WTC11 (cell line): ENCODE data around the gene MS4A2. TPM values are rescaled to one million over a fixed set of nuclear protein-coding genes. Genes with fewer than 3 reads are reported as not detected.
"Not testable (repeated sequence)": the region's sequence is repeated elsewhere in the genome, so short reads cannot be mapped to it uniquely, and the experiment has no call there.

Experiments
- ATAC-seq: fragments of 200-7000 bp; cut with Tn5 transposase; 2 replicates; pipeline ENCODE4 v1.10.0; 2021; ENCODE audit warnings: mild to moderate bottlenecking, moderate library complexity
- Bru-seq: library from RNA; stranded (reverse); fragments of 400-500 nt; gene quantifications from one replicate; lab custom pipeline; 2021; lab: Mats Ljungman, UMichigan
- CTCF ChIA-PET: fragments of 300-600 bp; sonication (Branson Sonifier 250); formaldehyde crosslinking; loops from one replicate; lab custom pipeline; 2021; ENCODE audit warnings: antibody characterized with exemption; lab: Charles Lee
- POLR2A ChIA-PET: fragments of 350-600 bp; sonication (Branson Sonifier 250); formaldehyde crosslinking; loops from one replicate; lab custom pipeline; 2021; ENCODE audit warnings: antibody characterized with exemption; lab: Charles Lee
- DNase-seq: peaks from one replicate; pipeline ENCODE4 v3.0.0; 2021; ENCODE audit warnings: low spot score
- H3K27ac Mint-ChIP-seq: 2 replicates; pipeline ENCODE4 v1.8.0; 2021; ENCODE audit warnings: mixed read lengths
- H3K27me3 Mint-ChIP-seq: 2 replicates; pipeline ENCODE4 v1.8.0; 2021; ENCODE audit warnings: low read depth, mild to moderate bottlenecking, moderate library complexity, mixed read lengths
- H3K36me3 Mint-ChIP-seq: 2 replicates; pipeline ENCODE4 v1.8.0; 2021; ENCODE audit warnings: mixed read lengths
- H3K4me1 Mint-ChIP-seq: 2 replicates; pipeline ENCODE4 v1.8.0; 2022; ENCODE audit warnings: mixed read lengths
- H3K4me3 Mint-ChIP-seq: 2 replicates; pipeline ENCODE4 v1.8.0; 2021; ENCODE audit warnings: mild to moderate bottlenecking, moderate library complexity, mixed read lengths
- H3K9me3 Mint-ChIP-seq: 2 replicates; pipeline ENCODE4 v1.8.0; 2021; ENCODE audit warnings: mixed read lengths
- CBFB ChIP-seq: sonication (generic); formaldehyde crosslinking; IDR thresholded peaks from 2 replicates; pipeline ENCODE4 v1.8.1; 2022; ENCODE audit warnings: mild to moderate bottlenecking, low read depth, missing genetic modification reagents
- ELF4 ChIP-seq: sonication (generic); formaldehyde crosslinking; IDR thresholded peaks from 2 replicates; pipeline ENCODE4 v1.8.1; 2022; ENCODE audit warnings: low read depth, mild to moderate bottlenecking, moderate library complexity, missing genetic modification reagents
- FOXK1 ChIP-seq: sonication (generic); formaldehyde crosslinking; IDR thresholded peaks from 2 replicates; pipeline ENCODE4 v1.8.0; 2022; ENCODE audit warnings: mild to moderate bottlenecking, moderate library complexity, missing genetic modification reagents
- FOXP1 ChIP-seq: sonication (generic); formaldehyde crosslinking; IDR thresholded peaks from 2 replicates; pipeline ENCODE4 v1.8.0; 2022; ENCODE audit warnings: missing genetic modification reagents, mild to moderate bottlenecking, moderate library complexity, borderline replicate concordance
- MLX ChIP-seq: sonication (generic); formaldehyde crosslinking; IDR thresholded peaks from 2 replicates; pipeline ENCODE4 v1.8.1; 2023; ENCODE audit warnings: mild to moderate bottlenecking, missing genetic modification reagents, moderate library complexity
- MXD4 ChIP-seq: fragments of 250-450 bp; sonication (Bioruptor Pico); IDR thresholded peaks from 2 replicates; pipeline ENCODE4 v1.8.0; 2021; ENCODE audit warnings: mild to moderate bottlenecking, moderate library complexity, borderline replicate concordance
- NFYB ChIP-seq: sonication (generic); formaldehyde crosslinking; conservative IDR thresholded peaks from 2 replicates; pipeline ENCODE4 v1.8.0; 2022; ENCODE audit warnings: low read depth, missing genetic modification reagents
- NR1H2 ChIP-seq: sonication (generic); formaldehyde crosslinking; IDR thresholded peaks from 2 replicates; pipeline ENCODE4 v1.9.0; 2021; ENCODE audit warnings: mild to moderate bottlenecking, moderate library complexity, missing genetic modification reagents
- OVOL2 ChIP-seq: fragments of 250-450 bp; sonication (Bioruptor Pico); IDR thresholded peaks from 2 replicates; pipeline ENCODE4 v1.9.0; 2021; ENCODE audit warnings: mild to moderate bottlenecking, borderline replicate concordance
- SMAD3 ChIP-seq: sonication (generic); formaldehyde crosslinking; IDR thresholded peaks from 2 replicates; pipeline ENCODE4 v1.8.0; 2022; ENCODE audit warnings: missing genetic modification reagents, mild to moderate bottlenecking, borderline replicate concordance
- SOX15 ChIP-seq: fragments of 250-450 bp; sonication (Bioruptor Pico); IDR thresholded peaks from 2 replicates; pipeline ENCODE4 v1.9.0; 2021; ENCODE audit warnings: mild to moderate bottlenecking
- TCF7 ChIP-seq: sonication (generic); formaldehyde crosslinking; IDR thresholded peaks from 2 replicates; pipeline ENCODE4 v1.8.0; 2022; ENCODE audit warnings: mild to moderate bottlenecking, low read depth, missing genetic modification reagents, moderate library complexity
- TEAD4 ChIP-seq: sonication (generic); formaldehyde crosslinking; IDR thresholded peaks from 2 replicates; pipeline ENCODE4 v1.8.0; 2022; ENCODE audit warnings: mild to moderate bottlenecking, missing genetic modification reagents
- ZBTB21 ChIP-seq: sonication (generic); formaldehyde crosslinking; IDR thresholded peaks from 2 replicates; pipeline ENCODE4 v1.8.1; 2023; ENCODE audit warnings: mild to moderate bottlenecking, missing genetic modification reagents, borderline replicate concordance
- ZNF263 ChIP-seq: sonication (generic); formaldehyde crosslinking; IDR thresholded peaks from 2 replicates; pipeline ENCODE4 v1.8.1; 2022; ENCODE audit warnings: low read depth, mild to moderate bottlenecking, moderate library complexity, missing genetic modification reagents
- ZNF317 ChIP-seq: sonication (generic); formaldehyde crosslinking; IDR thresholded peaks from 2 replicates; pipeline ENCODE4 v1.8.1; 2023; ENCODE audit warnings: low read depth, mild to moderate bottlenecking, moderate library complexity, missing genetic modification reagents, borderline replicate concordance
- ZNF671 ChIP-seq: fragments of 250-450 bp; sonication (Bioruptor Pico); IDR thresholded peaks from 2 replicates; pipeline ENCODE4 v1.8.0; 2021; ENCODE audit warnings: mild to moderate bottlenecking
- long read RNA-seq, 3 experiments: library from RNA in 1 of 3; library from capped mRNA in 1 of 3; library from polyadenylated mRNA in 1 of 3; unstranded in 2 of 3; stranded (forward) in 1 of 3; transcript quantifications; one replicate each; pipeline ENCODE4 v2.0.0, GENCODE V29; 2021
- total RNA-seq: library from RNA; stranded (reverse); gene quantifications from 3 replicates; pipeline ENCODE4 v1.2.3, GENCODE V29; 2021
- TF ChIP-seq, protein P1 (sequence below): sonication (generic); formaldehyde crosslinking; IDR thresholded peaks from 2 replicates; pipeline ENCODE4 v1.8.1; 2022; ENCODE audit warnings: missing genetic modification reagents, borderline replicate concordance
- TF ChIP-seq, protein P2 (sequence below): fragments of 250-450 bp; sonication (Bioruptor Pico); IDR thresholded peaks from 2 replicates; pipeline ENCODE4 v1.9.0; 2021; ENCODE audit warnings: mild to moderate bottlenecking, borderline replicate concordance
- TF ChIP-seq, protein P3 (sequence below): sonication (generic); formaldehyde crosslinking; IDR thresholded peaks from 2 replicates; pipeline ENCODE4 v1.8.0; 2022; ENCODE audit warnings: mild to moderate bottlenecking, missing genetic modification reagents
- TF ChIP-seq, protein P4 (sequence below): sonication (generic); formaldehyde crosslinking; IDR thresholded peaks from 2 replicates; pipeline ENCODE4 v1.8.1; 2023; ENCODE audit warnings: mild to moderate bottlenecking, missing genetic modification reagents
- TF ChIP-seq, protein P5 (sequence below): fragments of 250-450 bp; sonication (Bioruptor Pico); IDR thresholded peaks from 2 replicates; pipeline ENCODE4 v2.1.2; 2022; ENCODE audit warnings: mild to moderate bottlenecking, moderate library complexity

Gene MS4A2
- not detected in 3 replicates for total RNA-seq
- not detected for Bru-seq, nascent RNA
- long read RNA-seq, experiment 1: 0 reads
- long read RNA-seq, experiment 2: 0 reads
- long read RNA-seq, experiment 3: 0 reads

DNA sequence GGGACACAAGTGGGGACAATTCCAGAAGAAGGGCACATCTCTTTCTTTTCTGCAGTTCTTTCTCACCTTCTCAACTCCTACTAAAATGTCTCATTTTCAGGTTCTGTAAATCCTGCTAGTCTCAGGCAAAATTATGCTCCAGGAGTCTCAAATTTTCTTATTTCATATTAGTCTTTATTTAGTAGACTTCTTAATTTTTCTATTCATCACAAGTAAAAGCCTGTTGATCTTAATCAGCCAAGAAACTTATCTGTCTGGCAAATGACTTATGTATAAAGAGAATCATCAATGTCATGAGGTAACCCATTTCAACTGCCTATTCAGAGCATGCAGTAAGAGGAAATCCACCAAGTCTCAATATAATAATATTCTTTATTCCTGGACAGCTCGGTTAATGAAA is at the start of gene MS4A2:
Gene MS4A2, plus strand, starts transcription at position 301 of the 400 bp plus-strand sequence. CDS start 102 bp downstream, outside the sequence.
- DNase-seq: no peak
- Mint-ChIP-seq H3K9me3 (no peaks in the 10 kb centered on the region), H3K27ac (no peak within 1 kb of the TSS), H3K36me3 (no peaks in the 10 kb centered on the region), H3K27me3 (no peaks in the 10 kb centered on the region), H3K4me1 (no peaks in the 10 kb centered on the region), H3K4me3 (no peak within 1 kb of the TSS)
- ChIA-PET CTCF (no interaction called here), POLR2A (interaction anchor here (0.5 kb wide), 1 partner anchor 23 kb away, joined by 3 read pairs; no protein-coding TSS in a partner anchor)
- no peak for ATAC-seq
- no peak for TF ChIP-seq SOX15 (CRISPR knock-in tag)
- TF ChIP-seq, protein P1, sequence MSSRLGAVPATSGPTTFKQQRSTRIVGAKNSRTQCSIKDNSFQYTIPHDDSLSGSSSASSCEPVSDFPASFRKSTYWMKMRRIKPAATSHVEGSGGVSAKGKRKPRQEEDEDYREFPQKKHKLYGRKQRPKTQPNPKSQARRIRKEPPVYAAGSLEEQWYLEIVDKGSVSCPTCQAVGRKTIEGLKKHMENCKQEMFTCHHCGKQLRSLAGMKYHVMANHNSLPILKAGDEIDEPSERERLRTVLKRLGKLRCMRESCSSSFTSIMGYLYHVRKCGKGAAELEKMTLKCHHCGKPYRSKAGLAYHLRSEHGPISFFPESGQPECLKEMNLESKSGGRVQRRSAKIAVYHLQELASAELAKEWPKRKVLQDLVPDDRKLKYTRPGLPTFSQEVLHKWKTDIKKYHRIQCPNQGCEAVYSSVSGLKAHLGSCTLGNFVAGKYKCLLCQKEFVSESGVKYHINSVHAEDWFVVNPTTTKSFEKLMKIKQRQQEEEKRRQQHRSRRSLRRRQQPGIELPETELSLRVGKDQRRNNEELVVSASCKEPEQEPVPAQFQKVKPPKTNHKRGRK (CRISPR knock-in tag): no peak

GRCh38 chr11:60040109-60040508 is 48.4 kb upstream of the MS4A2 start, which contains the start of gene OOSP2:
Gene OOSP2 (plus strand): TSS chr11:60040409. CDS start chr11:60040460, 51 bp downstream.
- POLR2A ChIA-PET: no interaction called here
- H3K4me3 Mint-ChIP-seq: no peak within 1 kb of the TSS
- DNase-seq: no peak
- ATAC-seq: no peak
- 0 out of 2 replicates have a peak, but pooled peaks cover 3% of the 10 kb centered on the region for H3K9me3 Mint-ChIP-seq
- no peak for TF ChIP-seq FOXP1 (CRISPR knock-in tag)
- no peak for TF ChIP-seq MLX
- TF ChIP-seq, protein P2, sequence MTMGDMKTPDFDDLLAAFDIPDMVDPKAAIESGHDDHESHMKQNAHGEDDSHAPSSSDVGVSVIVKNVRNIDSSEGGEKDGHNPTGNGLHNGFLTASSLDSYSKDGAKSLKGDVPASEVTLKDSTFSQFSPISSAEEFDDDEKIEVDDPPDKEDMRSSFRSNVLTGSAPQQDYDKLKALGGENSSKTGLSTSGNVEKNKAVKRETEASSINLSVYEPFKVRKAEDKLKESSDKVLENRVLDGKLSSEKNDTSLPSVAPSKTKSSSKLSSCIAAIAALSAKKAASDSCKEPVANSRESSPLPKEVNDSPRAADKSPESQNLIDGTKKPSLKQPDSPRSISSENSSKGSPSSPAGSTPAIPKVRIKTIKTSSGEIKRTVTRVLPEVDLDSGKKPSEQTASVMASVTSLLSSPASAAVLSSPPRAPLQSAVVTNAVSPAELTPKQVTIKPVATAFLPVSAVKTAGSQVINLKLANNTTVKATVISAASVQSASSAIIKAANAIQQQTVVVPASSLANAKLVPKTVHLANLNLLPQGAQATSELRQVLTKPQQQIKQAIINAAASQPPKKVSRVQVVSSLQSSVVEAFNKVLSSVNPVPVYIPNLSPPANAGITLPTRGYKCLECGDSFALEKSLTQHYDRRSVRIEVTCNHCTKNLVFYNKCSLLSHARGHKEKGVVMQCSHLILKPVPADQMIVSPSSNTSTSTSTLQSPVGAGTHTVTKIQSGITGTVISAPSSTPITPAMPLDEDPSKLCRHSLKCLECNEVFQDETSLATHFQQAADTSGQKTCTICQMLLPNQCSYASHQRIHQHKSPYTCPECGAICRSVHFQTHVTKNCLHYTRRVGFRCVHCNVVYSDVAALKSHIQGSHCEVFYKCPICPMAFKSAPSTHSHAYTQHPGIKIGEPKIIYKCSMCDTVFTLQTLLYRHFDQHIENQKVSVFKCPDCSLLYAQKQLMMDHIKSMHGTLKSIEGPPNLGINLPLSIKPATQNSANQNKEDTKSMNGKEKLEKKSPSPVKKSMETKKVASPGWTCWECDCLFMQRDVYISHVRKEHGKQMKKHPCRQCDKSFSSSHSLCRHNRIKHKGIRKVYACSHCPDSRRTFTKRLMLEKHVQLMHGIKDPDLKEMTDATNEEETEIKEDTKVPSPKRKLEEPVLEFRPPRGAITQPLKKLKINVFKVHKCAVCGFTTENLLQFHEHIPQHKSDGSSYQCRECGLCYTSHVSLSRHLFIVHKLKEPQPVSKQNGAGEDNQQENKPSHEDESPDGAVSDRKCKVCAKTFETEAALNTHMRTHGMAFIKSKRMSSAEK (CRISPR knock-in tag): no peak
- no peak for TF ChIP-seq ZNF671 (CRISPR knock-in tag)
- TF ChIP-seq CBFB (CRISPR knock-in tag): no peak
- no peak for TF ChIP-seq FOXK1
- no peak for TF ChIP-seq TCF7
- TF ChIP-seq SMAD3 (CRISPR knock-in tag): no peak
- TF ChIP-seq, protein P3, sequence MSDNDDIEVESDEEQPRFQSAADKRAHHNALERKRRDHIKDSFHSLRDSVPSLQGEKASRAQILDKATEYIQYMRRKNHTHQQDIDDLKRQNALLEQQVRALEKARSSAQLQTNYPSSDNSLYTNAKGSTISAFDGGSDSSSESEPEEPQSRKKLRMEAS (CRISPR knock-in tag): no peak
- TF ChIP-seq MXD4: no peak
- no peak for TF ChIP-seq NR1H2 (CRISPR knock-in tag)
- TF ChIP-seq ZBTB21 (CRISPR knock-in tag): no peak
- TF ChIP-seq, protein P4, sequence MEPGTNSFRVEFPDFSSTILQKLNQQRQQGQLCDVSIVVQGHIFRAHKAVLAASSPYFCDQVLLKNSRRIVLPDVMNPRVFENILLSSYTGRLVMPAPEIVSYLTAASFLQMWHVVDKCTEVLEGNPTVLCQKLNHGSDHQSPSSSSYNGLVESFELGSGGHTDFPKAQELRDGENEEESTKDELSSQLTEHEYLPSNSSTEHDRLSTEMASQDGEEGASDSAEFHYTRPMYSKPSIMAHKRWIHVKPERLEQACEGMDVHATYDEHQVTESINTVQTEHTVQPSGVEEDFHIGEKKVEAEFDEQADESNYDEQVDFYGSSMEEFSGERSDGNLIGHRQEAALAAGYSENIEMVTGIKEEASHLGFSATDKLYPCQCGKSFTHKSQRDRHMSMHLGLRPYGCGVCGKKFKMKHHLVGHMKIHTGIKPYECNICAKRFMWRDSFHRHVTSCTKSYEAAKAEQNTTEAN (CRISPR knock-in tag): no peak
- TF ChIP-seq TEAD4 (CRISPR knock-in tag): no peak
- TF ChIP-seq ZNF263 (CRISPR knock-in tag): no peak
- TF ChIP-seq OVOL2: no peak
- TF ChIP-seq ELF4 (CRISPR knock-in tag): no peak
- TF ChIP-seq, protein P5, sequence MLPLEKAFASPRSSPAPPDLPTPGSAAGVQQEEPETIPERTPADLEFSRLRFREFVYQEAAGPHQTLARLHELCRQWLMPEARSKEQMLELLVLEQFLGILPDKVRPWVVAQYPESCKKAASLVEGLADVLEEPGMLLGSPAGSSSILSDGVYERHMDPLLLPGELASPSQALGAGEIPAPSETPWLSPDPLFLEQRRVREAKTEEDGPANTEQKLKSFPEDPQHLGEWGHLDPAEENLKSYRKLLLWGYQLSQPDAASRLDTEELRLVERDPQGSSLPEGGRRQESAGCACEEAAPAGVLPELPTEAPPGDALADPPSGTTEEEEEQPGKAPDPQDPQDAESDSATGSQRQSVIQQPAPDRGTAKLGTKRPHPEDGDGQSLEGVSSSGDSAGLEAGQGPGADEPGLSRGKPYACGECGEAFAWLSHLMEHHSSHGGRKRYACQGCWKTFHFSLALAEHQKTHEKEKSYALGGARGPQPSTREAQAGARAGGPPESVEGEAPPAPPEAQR: no peak
- TF ChIP-seq ZNF317 (CRISPR knock-in tag): no peak
- TF ChIP-seq NFYB (CRISPR knock-in tag): no peak
- H3K27me3 Mint-ChIP-seq: no peaks in the 10 kb centered on the region
- H3K36me3 Mint-ChIP-seq: no peaks in the 10 kb centered on the region
- no peak within 1 kb of the TSS for H3K27ac Mint-ChIP-seq
- H3K4me1 Mint-ChIP-seq: peaks cover 7% of the 10 kb centered on the region
- CTCF ChIA-PET: no interaction called here

DNA sequence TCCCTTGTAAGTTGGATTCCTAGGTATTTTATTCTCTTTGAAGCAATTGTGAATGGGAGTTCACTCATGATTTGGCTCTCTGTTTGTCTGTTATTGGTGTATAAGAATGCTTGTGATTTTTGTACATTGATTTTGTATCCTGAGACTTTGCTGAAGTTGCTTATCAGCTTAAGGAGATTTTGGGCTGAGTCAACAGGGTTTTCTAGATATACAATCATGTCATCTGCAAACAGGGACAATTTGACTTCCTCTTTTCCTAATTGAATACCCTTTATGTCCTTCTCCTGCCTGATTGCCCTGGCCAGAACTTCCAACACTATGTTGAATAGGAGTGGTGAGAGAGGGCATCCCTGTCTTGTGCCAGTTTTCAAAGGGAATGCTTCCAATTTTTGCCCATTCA is 38.0 kb upstream of the MS4A2 start:
- H3K36me3 Mint-ChIP-seq, H3K9me3 Mint-ChIP-seq, CTCF ChIA-PET, H3K4me3 Mint-ChIP-seq, DNase-seq, H3K27ac Mint-ChIP-seq, H3K27me3 Mint-ChIP-seq, POLR2A ChIA-PET, ATAC-seq, H3K4me1 Mint-ChIP-seq: not testable (repeated sequence)
